Peyer's patch (tissue), 4 donors: ENCODE results near the gene COPB1. TPM values are rescaled to one million over a fixed set of nuclear protein-coding genes. Genes with fewer than 3 reads are reported as not detected.
A peak's percentile ranks its signal among the peaks of the same experiment; 100 is the strongest.

Experiments
- DNase-seq, 3 donors: peaks; one replicate each; pipeline ENCODE4 v3.0.0-alpha.2; 2017 to 2019
- H3K27ac ChIP-seq, 4 donors: fragments of 200-600 bp; sonication (generic); one replicate each; pipeline ENCODE4 v1.5.1; 2016 to 2019
- H3K27me3 ChIP-seq, 2 donors: fragments of 200-600 bp; sonication (generic); one replicate each; pipeline ENCODE4 v1.5.1; 2019
- H3K36me3 ChIP-seq, 3 donors: fragments of 200-600 bp; sonication (generic); one replicate each; pipeline ENCODE4 v1.5.1; 2016 to 2019
- H3K4me1 ChIP-seq, 4 donors: fragments of 200-600 bp; sonication (generic); one replicate each; pipeline ENCODE4 v1.5.1; 2016 to 2019
- H3K4me3 ChIP-seq, 4 donors: fragments of 200-600 bp; sonication (generic); 1 replicate in 3 of 4; 2 replicates in 1 of 4; pipeline ENCODE4 v1.5.1; 2016 to 2019; ENCODE audit warnings: mild to moderate bottlenecking in 1 of 4
- H3K9me3 ChIP-seq, 4 donors: fragments of 200-600 bp; sonication (generic); one replicate each; pipeline ENCODE4 v1.5.1; 2016 to 2019; ENCODE audit warnings: mild to moderate bottlenecking in 1 of 4
- CTCF ChIP-seq, 6 experiments: fragments of 450-650 bp in 4 of 6; fragments of 200-600 bp in 2 of 6; sonication (generic) in 1 of 6; IDR thresholded peaks; one replicate each; pipeline ENCODE4 v1.5.1; 2017 to 2019; ENCODE audit warnings: antibody characterized with exemption in 6 of 6, mild to moderate bottlenecking in 3 of 6, moderate library complexity in 1 of 6
- POLR2A ChIP-seq, 2 donors: fragments of 450-650 bp; IDR thresholded peaks; one replicate each; pipeline ENCODE4 v1.5.1; 2017; ENCODE audit warnings: antibody characterized with exemption in 2 of 2, mild to moderate bottlenecking in 2 of 2, moderate library complexity in 2 of 2
- total RNA-seq, 4 donors: library from RNA; depleted of rRNA; stranded (reverse); fragments of >200 nt; gene quantifications; one replicate each; pipeline ENCODE4 v1.1.0, GENCODE V29; 2016

The COPB1 gene
- 100 to 1,000 TPM in 1 of 4 donors, 10 to 100 TPM in 3; 58.4 to 127 (median 92.4) TPM for total RNA-seq

- TF ChIP-seq CTCF (IDR thresholded peaks at IDR 0.05) (peak in 2 of 6 experiments; percentile 4 to 15), POLR2A (IDR thresholded peaks at IDR 0.05) (peak; percentile 97 to 98)
- Histone ChIP-seq H3K27ac (peak within 1 kb of the TSS; percentile 89 to 95 (median 93)), H3K4me3 (peak within 1 kb of the TSS; percentile 78 to 97 (median 88)), H3K36me3 (peaks cover 0 to 42% (median 0%) of the 10 kb centered on the region in 3 donors), H3K4me1 (peaks cover 0 to 20% (median 5%) of the 10 kb centered on the region in 4 donors), H3K9me3 (no peaks in the 10 kb centered on the region), H3K27me3 (no peaks in the 10 kb centered on the region)
- peak; percentile 94 to 97 (median 94) for DNase-seq
Observed at GRCh38 chr11:14499560-14500180, at the start of gene COPB1. COPB1 (minus strand) TSS chr11:14499811; CDS start chr11:14498928, 883 bp downstream.

GRCh38 chr11:14547440-14547839, 47.8 kb upstream of the COPB1 start:
- no peak overlapping the region for H3K4me3 ChIP-seq
- DNase-seq: no peak
- TF ChIP-seq CTCF (IDR thresholded peaks at IDR 0.05) (no peak), POLR2A (IDR thresholded peaks at IDR 0.05) (no peak)
- H3K4me1 ChIP-seq: no peaks in the 10 kb centered on the region
- H3K27me3 ChIP-seq: no peaks in the 10 kb centered on the region
- H3K36me3 ChIP-seq: no peaks in the 10 kb centered on the region
- no peaks in the 10 kb centered on the region for H3K9me3 ChIP-seq
- no peak overlapping the region for H3K27ac ChIP-seq

- no peak overlapping the region for H3K4me3 ChIP-seq
- H3K36me3 ChIP-seq: no peaks in the 10 kb centered on the region
- TF ChIP-seq CTCF (IDR thresholded peaks at IDR 0.05) (no peak), POLR2A (IDR thresholded peaks at IDR 0.05) (no peak)
- no peaks in the 10 kb centered on the region for H3K9me3 ChIP-seq
- no peak overlapping the region for H3K27ac ChIP-seq
- DNase-seq: no peak
- H3K27me3 ChIP-seq: no peaks in the 10 kb centered on the region
- H3K4me1 ChIP-seq: no peaks in the 10 kb centered on the region
Observed at GRCh38 chr11:14546672-14547071, 47.1 kb upstream of the COPB1 start.

GRCh38 chr11:14544611-14545010, 45.0 kb upstream of the COPB1 start:
- H3K9me3 ChIP-seq: no peaks in the 10 kb centered on the region
- H3K27me3 ChIP-seq: no peaks in the 10 kb centered on the region
- peak overlapping the region in 1 of 4 donors; percentile 59 for H3K27ac ChIP-seq
- H3K4me3 ChIP-seq: no peak overlapping the region
- no peaks in the 10 kb centered on the region for H3K4me1 ChIP-seq
- TF ChIP-seq CTCF (IDR thresholded peaks at IDR 0.05) (no peak), POLR2A (IDR thresholded peaks at IDR 0.05) (no peak)
- DNase-seq: no peak
- no peaks in the 10 kb centered on the region for H3K36me3 ChIP-seq

- Histone ChIP-seq H3K27ac (no peak overlapping the region), H3K36me3 (no peaks in the 10 kb centered on the region), H3K27me3 (no peaks in the 10 kb centered on the region), H3K4me3 (no peak overlapping the region), H3K9me3 (no peaks in the 10 kb centered on the region), H3K4me1 (no peaks in the 10 kb centered on the region)
- no peak for DNase-seq
- TF ChIP-seq CTCF (IDR thresholded peaks at IDR 0.05) (no peak), POLR2A (IDR thresholded peaks at IDR 0.05) (no peak)
Observed at GRCh38 chr11:14543260-14543659, 43.6 kb upstream of the COPB1 start.
